HCT116 (cell line): Measurements from ENCODE around the gene WDR19.

Source experiments
- CEBPB ChIP-seq: IDR thresholded peaks from 2 replicates; pipeline ENCODE4 v1.6.1; 2012; ENCODE audit warnings: low read depth
- CTCF ChIP-seq, 3 experiments: fragments of 200-600 bp in 1 of 3; sonication (generic) in 1 of 3; IDR thresholded peaks in 2 of 3; conservative IDR thresholded peaks in 1 of 3; 2 replicates each; pipeline ENCODE4 v1.5.1; 2012 to 2017; ENCODE audit warnings: low read depth in 2 of 3, low read length in 2 of 3, antibody characterized with exemption in 1 of 3, borderline replicate concordance in 1 of 3, control low read depth in 1 of 3, mild to moderate bottlenecking in 1 of 3, mixed read lengths in 1 of 3, mixed run types in 1 of 3, moderate library complexity in 1 of 3; ENCODE audit not compliant: insufficient read depth in 1 of 3
- EZH2 ChIP-seq: fragments of 200-600 bp; sonication (generic); IDR thresholded peaks from 2 replicates; pipeline ENCODE4 v1.6.1; 2017; ENCODE audit warnings: antibody characterized with exemption, mixed run types
- POLR2A ChIP-seq: IDR thresholded peaks from 2 replicates; pipeline ENCODE4 v1.7.0; 2011; ENCODE audit warnings: borderline replicate concordance; ENCODE audit not compliant: insufficient read depth, insufficient read length; ENCODE audit errors: extremely low read depth
- POLR2AphosphoS5 ChIP-seq: IDR thresholded peaks from 2 replicates; pipeline ENCODE4 v1.6.1; 2011; ENCODE audit warnings: mild to moderate bottlenecking, low read depth, low read length, moderate library complexity
- RAD21 ChIP-seq: IDR thresholded peaks from 2 replicates; pipeline ENCODE4 v1.6.1; 2012; ENCODE audit warnings: low read depth, mild to moderate bottlenecking
- SIN3A ChIP-seq: IDR thresholded peaks from 2 replicates; pipeline ENCODE4 v1.6.1; 2012; ENCODE audit warnings: low read depth
- SP1 ChIP-seq: IDR thresholded peaks from 2 replicates; pipeline ENCODE4 v1.6.1; 2012; ENCODE audit warnings: low read depth
- SRF ChIP-seq: IDR thresholded peaks from 2 replicates; pipeline ENCODE4 v1.6.1; 2012; ENCODE audit warnings: low read depth
- TCF7L2 ChIP-seq: IDR thresholded peaks from 2 replicates; pipeline ENCODE4 v1.7.0; 2011; ENCODE audit warnings: borderline replicate concordance, inconsistent platforms; ENCODE audit not compliant: insufficient read depth, insufficient read length; ENCODE audit errors: extremely low read depth
- TF ChIP-seq, protein P1 (sequence below): IDR thresholded peaks from 2 replicates; pipeline ENCODE4 v1.6.1; 2012
- TF ChIP-seq, protein P2 (sequence below): IDR thresholded peaks from 2 replicates; pipeline ENCODE4 v1.6.1; 2011; ENCODE audit warnings: mild to moderate bottlenecking, low read length, moderate library complexity; ENCODE audit not compliant: insufficient replicate concordance; ENCODE audit errors: extremely low read depth

DNA sequence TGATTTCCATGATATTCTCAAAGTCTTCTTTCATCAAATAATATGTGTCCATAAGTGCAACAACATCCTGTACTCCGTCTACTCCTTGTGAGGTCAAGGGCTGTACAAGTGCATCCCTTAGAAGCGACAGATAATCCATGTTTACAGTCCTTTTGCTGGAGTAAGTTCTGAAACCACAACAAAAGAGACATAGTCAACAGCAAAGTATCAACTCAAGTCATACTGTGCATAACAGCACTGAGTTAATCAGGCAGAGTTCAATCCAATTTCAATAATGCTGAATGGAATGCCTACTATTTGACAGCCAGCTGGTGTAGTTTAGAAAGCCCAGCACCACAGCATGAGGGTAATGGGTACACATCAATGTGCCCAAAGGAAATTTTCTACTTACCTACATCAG, 109.4 kb downstream of the WDR19 start:
- no peak for TF ChIP-seq POLR2AphosphoS5
- no peak for TF ChIP-seq SIN3A
- TF ChIP-seq SP1: no peak
- TF ChIP-seq EZH2: no peak
- TF ChIP-seq POLR2A: no peak
- no peak for TF ChIP-seq CTCF (IDR thresholded peaks at IDR 0.05 in 2 of 3, conservative IDR thresholded peaks at IDR 0.05 in 1 of 3; ENCODE audit: borderline replicate concordance in 1 of 3, insufficient read depth in 1 of 3, low read depth in 2 of 3, low read length in 2 of 3)
- TF ChIP-seq TCF7L2: no peak
- TF ChIP-seq, protein P1, sequence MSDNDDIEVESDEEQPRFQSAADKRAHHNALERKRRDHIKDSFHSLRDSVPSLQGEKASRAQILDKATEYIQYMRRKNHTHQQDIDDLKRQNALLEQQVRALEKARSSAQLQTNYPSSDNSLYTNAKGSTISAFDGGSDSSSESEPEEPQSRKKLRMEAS: no peak
- TF ChIP-seq, protein P2, sequence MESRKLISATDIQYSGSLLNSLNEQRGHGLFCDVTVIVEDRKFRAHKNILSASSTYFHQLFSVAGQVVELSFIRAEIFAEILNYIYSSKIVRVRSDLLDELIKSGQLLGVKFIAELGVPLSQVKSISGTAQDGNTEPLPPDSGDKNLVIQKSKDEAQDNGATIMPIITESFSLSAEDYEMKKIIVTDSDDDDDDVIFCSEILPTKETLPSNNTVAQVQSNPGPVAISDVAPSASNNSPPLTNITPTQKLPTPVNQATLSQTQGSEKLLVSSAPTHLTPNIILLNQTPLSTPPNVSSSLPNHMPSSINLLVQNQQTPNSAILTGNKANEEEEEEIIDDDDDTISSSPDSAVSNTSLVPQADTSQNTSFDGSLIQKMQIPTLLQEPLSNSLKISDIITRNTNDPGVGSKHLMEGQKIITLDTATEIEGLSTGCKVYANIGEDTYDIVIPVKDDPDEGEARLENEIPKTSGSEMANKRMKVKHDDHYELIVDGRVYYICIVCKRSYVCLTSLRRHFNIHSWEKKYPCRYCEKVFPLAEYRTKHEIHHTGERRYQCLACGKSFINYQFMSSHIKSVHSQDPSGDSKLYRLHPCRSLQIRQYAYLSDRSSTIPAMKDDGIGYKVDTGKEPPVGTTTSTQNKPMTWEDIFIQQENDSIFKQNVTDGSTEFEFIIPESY: no peak
- no peak for TF ChIP-seq RAD21
- TF ChIP-seq CEBPB: no peak
- TF ChIP-seq SRF: no peak
